Common myeloid progenitor, CD34-positive (primary cell): Measurements from ENCODE around the gene ADAT3.

ENCODE experiments used
- CTCF ChIA-PET: fragments of 350-600 bp; sonication (Branson Sonifier 250); formaldehyde crosslinking; loops from one replicate; lab custom pipeline; 2021; ENCODE audit warnings: antibody characterized with exemption; lab: Charles Lee
- POLR2A ChIA-PET: fragments of 350-600 bp; sonication (Branson Sonifier 250); formaldehyde crosslinking; loops from one replicate; lab custom pipeline; 2021; ENCODE audit warnings: antibody characterized with exemption; lab: Charles Lee
- DNase-seq, 3 donors: peaks; one replicate each; pipeline versions ENCODE4 v3.0.0 to v3.0.0-alpha.2; 2013
- H3K27ac ChIP-seq, 2 experiments: 1 replicate in 1 of 2; 2 replicates in 1 of 2; pipeline ENCODE4 v1.7.0; 2013; ENCODE audit warnings: inconsistent platforms in 2 of 2, low read length in 2 of 2, mild to moderate bottlenecking in 2 of 2, low read depth in 1 of 2, moderate library complexity in 1 of 2; ENCODE audit not compliant: severe bottlenecking in 2 of 2, insufficient read depth in 1 of 2, poor library complexity in 1 of 2
- H3K27me3 ChIP-seq, 5 experiments: replicated peaks in 2 of 5; 1 replicate in 3 of 5; 2 replicates in 2 of 5; pipeline versions ENCODE4 v1.6.1 to v1.7.0; 2013; ENCODE audit warnings: low read length in 4 of 5, mild to moderate bottlenecking in 2 of 5, moderate library complexity in 2 of 5, inconsistent platforms in 1 of 5; ENCODE audit not compliant: insufficient read depth in 5 of 5, control insufficient read depth in 4 of 5
- H3K36me3 ChIP-seq, 4 experiments: 1 replicate in 2 of 4; 2 replicates in 2 of 4; pipeline versions ENCODE4 v1.6.1 to v1.7.0; 2013; ENCODE audit warnings: low read length in 3 of 4, control low read depth in 1 of 4, mild to moderate bottlenecking in 1 of 4; ENCODE audit not compliant: control insufficient read depth in 4 of 4, insufficient read depth in 4 of 4
- H3K4me1 ChIP-seq, 4 experiments: 1 replicate in 3 of 4; 2 replicates in 1 of 4; pipeline versions ENCODE4 v1.6.1 to v1.7.1; 2013; ENCODE audit warnings: low read length in 3 of 4, mild to moderate bottlenecking in 3 of 4, control low read depth in 1 of 4, inconsistent platforms in 1 of 4, moderate library complexity in 1 of 4; ENCODE audit not compliant: control insufficient read depth in 4 of 4, insufficient read depth in 4 of 4; ENCODE audit errors: control extremely low read depth in 1 of 4
- H3K4me3 ChIP-seq, 7 experiments: 1 replicate in 4 of 7; 2 replicates in 3 of 7; pipeline versions ENCODE4 v1.5.1 to v1.7.0; 2013; ENCODE audit warnings: mild to moderate bottlenecking in 7 of 7, low read length in 6 of 7, moderate library complexity in 6 of 7, inconsistent platforms in 2 of 7, low read depth in 2 of 7, control low read depth in 1 of 7; ENCODE audit not compliant: insufficient read depth in 4 of 7, control insufficient read depth in 1 of 7; ENCODE audit errors: extremely low read depth in 1 of 7
- H3K9me3 ChIP-seq, 5 experiments: 1 replicate in 4 of 5; 2 replicates in 1 of 5; pipeline versions ENCODE4 v1.6.1 to v1.7.1; 2013; ENCODE audit warnings: low read length in 4 of 5, mild to moderate bottlenecking in 2 of 5, inconsistent platforms in 1 of 5, low read depth in 1 of 5, moderate library complexity in 1 of 5; ENCODE audit not compliant: control insufficient read depth in 4 of 5, insufficient read depth in 2 of 5; ENCODE audit errors: control extremely low read depth in 1 of 5
- WGBS: methylation state at CpG from one replicate; pipeline ENCODE4 v1.1.5; 2013; ENCODE audit not compliant: insufficient coverage; 5-methylcytosine and 5-hydroxymethylcytosine counted together

ADAT3 gene

DNA sequence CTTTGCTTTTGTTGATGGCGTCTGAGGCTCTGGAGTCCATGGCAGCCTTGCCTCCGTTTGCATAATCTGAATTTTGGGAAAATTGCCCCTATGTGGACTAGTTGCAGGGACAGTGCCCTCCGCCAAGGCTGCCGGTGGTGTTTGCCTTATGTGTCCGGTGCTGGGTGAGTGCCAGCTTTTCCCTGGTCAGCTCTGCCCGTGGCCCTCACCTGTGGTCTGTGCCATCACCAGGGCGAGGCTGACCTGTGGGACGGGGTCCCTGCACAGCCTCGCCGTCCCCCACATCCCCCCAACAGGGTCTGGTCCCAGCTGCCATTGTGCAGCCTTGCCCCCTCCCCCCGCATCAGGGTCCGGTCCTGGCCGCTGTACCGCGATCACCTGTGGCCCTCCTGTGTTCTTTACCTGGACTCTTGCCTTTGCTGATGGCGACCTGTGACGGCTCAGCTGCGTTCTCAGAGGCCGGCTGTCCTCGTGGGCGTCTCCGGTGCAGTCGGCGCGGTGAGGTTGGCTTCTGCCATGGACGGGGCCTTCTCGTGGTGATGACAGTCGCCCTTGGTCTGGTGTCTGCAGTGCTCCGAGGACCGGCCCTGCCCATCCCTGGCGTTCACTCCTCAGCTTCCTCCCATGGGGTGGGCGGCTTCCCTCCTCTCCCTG is 48.4 kb downstream of the ADAT3 start:
- H3K27ac ChIP-seq = no peak overlapping the region
- peaks cover 0 to 19% (median 7%) of the 10 kb centered on the region in 4 experiments for H3K4me1 ChIP-seq
- no peaks in the 10 kb centered on the region for H3K9me3 ChIP-seq
- peaks cover 0 to 58% (median 26%) of the 10 kb centered on the region in 4 experiments for H3K36me3 ChIP-seq
- ChIA-PET POLR2A (no interaction called here), CTCF (interaction anchor here (1.3 kb wide), 1 partner anchor 11 kb away, joined by 7 read pairs; no protein-coding TSS in a partner anchor)
- WGBS = 99% methylated on average over 28 of the region's 32 CpGs
- DNase-seq = no peak
- H3K27me3 ChIP-seq = no peaks in the 10 kb centered on the region
- H3K4me3 ChIP-seq = no peak overlapping the region

GRCh38 chr19:1954532-1954933 is 49.3 kb downstream of the ADAT3 start:
- ChIA-PET POLR2A (interaction anchor here (0.6 kb wide), 1 partner anchor 73 kb away, joined by 3 read pairs; no protein-coding TSS in a partner anchor), CTCF (interaction anchor here (1.3 kb wide), 1 partner anchor 12 kb away, joined by 7 read pairs; no protein-coding TSS in a partner anchor)
- Histone ChIP-seq H3K4me1 (peaks cover 0 to 10% (median 0%) of the 10 kb centered on the region in 4 experiments), H3K36me3 (peaks cover 0 to 48% (median 25%) of the 10 kb centered on the region in 4 experiments), H3K9me3 (no peaks in the 10 kb centered on the region), H3K27ac (no peak overlapping the region), H3K4me3 (no peak overlapping the region), H3K27me3 (no peaks in the 10 kb centered on the region)
- no peak for DNase-seq
- 93% methylated on average over 11 of the region's 15 CpGs for whole genome bisulfite sequencing

DNA sequence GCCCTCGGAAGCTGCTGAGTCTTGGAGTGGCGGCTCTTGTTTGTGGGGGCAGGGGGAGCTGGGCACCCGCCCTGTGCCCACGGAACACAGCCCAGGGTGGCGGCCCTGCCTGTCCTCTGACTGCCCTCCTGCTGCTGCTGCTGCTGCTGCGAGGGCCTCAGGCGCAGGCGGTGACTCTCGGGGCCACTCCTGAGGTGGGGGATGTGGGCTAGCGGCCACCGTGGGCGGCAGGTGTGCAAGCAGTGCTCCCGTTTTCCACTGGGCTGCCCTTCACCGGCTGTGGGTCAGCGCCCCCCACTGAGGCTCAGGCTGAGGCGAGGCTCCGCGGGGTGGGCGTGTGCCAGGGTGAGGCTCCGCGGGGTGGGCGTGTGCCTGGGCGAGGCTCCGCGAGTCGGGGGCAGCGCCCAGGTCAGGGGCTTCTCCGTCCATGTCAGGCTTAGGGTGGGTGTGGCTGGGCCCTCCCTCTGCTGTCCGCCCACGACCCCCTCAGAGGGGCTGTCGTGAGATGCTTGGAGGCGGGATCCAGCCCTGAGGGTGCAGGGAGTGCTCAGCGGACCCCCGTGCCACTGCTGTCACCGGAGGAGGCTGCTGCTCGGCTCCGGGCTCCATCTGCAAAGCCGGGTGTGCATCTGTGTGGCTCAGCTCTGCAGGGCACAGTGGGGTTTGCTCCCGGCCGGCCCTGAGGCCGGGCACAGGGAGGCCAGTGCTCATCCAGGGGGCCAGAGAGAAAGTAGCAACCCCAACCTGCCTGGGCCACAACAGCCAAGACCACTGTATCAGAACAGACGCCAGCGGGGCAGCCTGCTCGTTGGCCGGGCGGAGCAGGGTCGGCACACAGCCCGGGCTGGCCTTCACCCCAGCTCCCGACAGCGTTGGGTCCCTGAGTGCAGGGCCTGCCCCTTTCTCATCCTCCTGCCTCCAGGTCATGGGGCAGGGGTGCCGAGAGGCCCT is 50.2 kb downstream of the ADAT3 start:
- POLR2A ChIA-PET = no interaction called here
- Histone ChIP-seq H3K4me1 (peaks cover 0 to 9% (median 0%) of the 10 kb centered on the region in 4 experiments), H3K27me3 (no peaks in the 10 kb centered on the region), H3K9me3 (no peaks in the 10 kb centered on the region), H3K27ac (no peak overlapping the region), H3K36me3 (peaks cover 0 to 49% (median 22%) of the 10 kb centered on the region in 4 experiments), H3K4me3 (no peak overlapping the region)
- no peak for DNase-seq
- 94% methylated on average over 44 of the region's 51 CpGs for WGBS
- CTCF ChIA-PET = no interaction called here

GRCh38 chr19:1956122-1956494 is 50.9 kb downstream of the ADAT3 start:
- ChIA-PET POLR2A (no interaction called here), CTCF (no interaction called here)
- 98% methylated on average over 12 of the region's 12 CpGs for WGBS
- H3K27me3 ChIP-seq = no peaks in the 10 kb centered on the region
- peaks cover 0 to 7% (median under 1%) of the 10 kb centered on the region in 4 experiments for H3K4me1 ChIP-seq
- H3K27ac ChIP-seq = no peak overlapping the region
- no peak for DNase-seq
- no peaks in the 10 kb centered on the region for H3K9me3 ChIP-seq
- H3K36me3 ChIP-seq = peaks cover 0 to 45% (median 18%) of the 10 kb centered on the region in 4 experiments
- no peak overlapping the region for H3K4me3 ChIP-seq

DNA sequence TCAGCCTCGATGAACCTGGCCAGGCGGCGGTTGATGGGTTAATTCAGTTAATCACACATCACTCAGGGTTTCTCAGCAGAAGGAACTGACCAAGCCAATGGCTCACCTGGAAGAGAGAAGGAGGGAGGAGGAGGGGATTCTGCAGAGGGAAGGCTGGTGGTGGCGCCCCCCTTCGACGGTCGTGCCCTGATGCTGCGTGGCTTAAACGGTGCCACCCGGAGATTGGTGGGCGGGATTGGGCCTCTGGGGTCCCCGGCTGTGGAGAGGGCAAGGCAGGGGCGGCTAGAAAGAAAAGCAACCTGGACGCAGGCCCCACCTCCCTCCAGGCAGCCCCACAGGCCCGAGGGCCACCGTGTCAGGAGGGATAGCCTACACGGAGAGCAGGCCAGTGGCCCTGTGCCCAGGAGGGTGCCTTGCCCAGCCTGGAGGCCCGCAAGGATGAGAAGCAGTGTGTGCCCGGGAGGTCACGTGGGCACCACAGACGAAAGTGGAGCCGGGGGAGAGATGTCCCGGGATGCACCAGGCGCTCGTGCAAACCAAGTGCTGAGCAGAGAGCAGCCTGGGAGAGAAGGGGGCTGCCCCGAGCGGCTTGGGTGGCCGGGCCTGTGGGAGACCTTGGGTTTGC is 51.8 kb downstream of the ADAT3 start:
- POLR2A ChIA-PET = no interaction called here
- H3K36me3 ChIP-seq = peaks cover 0 to 43% (median 16%) of the 10 kb centered on the region in 4 experiments

DNA sequence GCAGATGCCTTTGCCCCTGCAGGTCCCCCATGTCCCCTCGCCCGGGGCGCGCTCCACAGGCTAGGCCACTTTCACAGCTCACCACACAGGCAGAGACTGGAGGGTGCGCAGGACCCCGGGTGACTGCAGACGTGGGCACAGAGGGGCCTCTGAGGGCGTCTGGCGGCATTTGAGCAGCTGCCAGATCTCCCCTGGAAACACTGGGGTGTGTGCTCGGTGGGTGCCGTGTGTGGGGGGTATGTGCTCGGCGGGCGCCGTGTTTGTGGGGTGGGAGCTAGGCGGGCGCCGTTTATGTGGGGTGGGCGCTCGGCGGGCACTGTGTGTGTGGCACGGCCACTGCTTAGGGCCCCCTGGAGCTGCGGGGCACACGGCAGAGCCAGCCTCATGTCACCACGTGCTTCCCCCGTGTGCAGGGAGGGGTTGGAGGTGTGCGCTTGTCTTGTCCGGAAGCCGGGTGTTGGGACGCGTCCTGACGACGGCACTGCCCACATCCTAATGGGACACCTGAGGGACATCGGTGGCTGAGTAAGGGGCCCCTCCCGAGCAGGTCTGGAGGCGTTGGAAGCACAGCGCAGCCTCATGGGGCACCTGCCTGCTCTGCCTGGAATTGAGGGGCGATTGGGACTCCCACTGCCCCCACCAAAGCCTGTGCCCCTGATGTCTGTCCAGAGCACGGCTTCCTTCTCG is 52.5 kb downstream of the ADAT3 start:
- WGBS = 92% methylated on average over 30 of the region's 40 CpGs
- H3K27me3 ChIP-seq = no peaks in the 10 kb centered on the region
- POLR2A ChIA-PET = no interaction called here
- H3K4me1 ChIP-seq = peaks cover 0 to 2% (median 0%) of the 10 kb centered on the region in 4 experiments
- peaks cover 0 to 39% (median 14%) of the 10 kb centered on the region in 4 experiments for H3K36me3 ChIP-seq
- peak in 1 of 3 donors; percentile 16 for DNase-seq
- H3K27ac ChIP-seq = no peak overlapping the region
- CTCF ChIA-PET = interaction anchor here (1.2 kb wide), 1 partner anchor 28 kb away, joined by 3 read pairs; no protein-coding TSS in a partner anchor
- H3K4me3 ChIP-seq = no peak overlapping the region
- no peaks in the 10 kb centered on the region for H3K9me3 ChIP-seq

More for the DNA sequence above, 51.8 kb downstream of the ADAT3 start:
- CTCF ChIA-PET = no interaction called here
- DNase-seq = no peak
- no peak overlapping the region for H3K27ac ChIP-seq
- no peaks in the 10 kb centered on the region for H3K9me3 ChIP-seq
- 97% methylated on average over 24 of the region's 28 CpGs for WGBS
- no peaks in the 10 kb centered on the region for H3K27me3 ChIP-seq
- no peak overlapping the region for H3K4me3 ChIP-seq
- peaks cover 0 to 2% (median under 1%) of the 10 kb centered on the region in 4 experiments for H3K4me1 ChIP-seq
